K562 (cell line): Measurements from ENCODE around the gene MC1R. TPM values are rescaled to one million over a fixed set of nuclear protein-coding genes. Genes with fewer than 3 reads are reported as not detected.

ENCODE experiments used
- CBFA2T2 ChIP-seq: fragments of 450-650 bp; conservative IDR thresholded peaks from 2 replicates; pipeline ENCODE4 v1.6.1; 2017; ENCODE audit warnings: mild to moderate bottlenecking
- EGR1 ChIP-seq: fragments of 450-650 bp; conservative IDR thresholded peaks from 2 replicates; pipeline ENCODE4 v1.6.1; 2017; ENCODE audit warnings: mild to moderate bottlenecking
- EP400 ChIP-seq: fragments of 450-650 bp; IDR thresholded peaks from 2 replicates; pipeline ENCODE4 v1.6.1; 2017; ENCODE audit warnings: antibody characterized with exemption, mild to moderate bottlenecking, moderate library complexity
- HMGN3 ChIP-seq: IDR thresholded peaks from 2 replicates; pipeline ENCODE4 v1.6.1; 2011; ENCODE audit warnings: borderline replicate concordance, low read depth, mild to moderate bottlenecking, mixed read lengths, low read length; ENCODE audit not compliant: insufficient read length; ENCODE audit errors: extremely low read depth
- MEIS2 ChIP-seq: fragments of 450-650 bp; IDR thresholded peaks from 2 replicates; pipeline ENCODE4 v1.6.1; 2014; ENCODE audit warnings: mild to moderate bottlenecking; ENCODE audit not compliant: partially characterized antibody
- NR1H2 ChIP-seq: sonication (generic); formaldehyde crosslinking; IDR thresholded peaks from 2 replicates; pipeline ENCODE4 v1.4.0; 2020; ENCODE audit warnings: mild to moderate bottlenecking, missing genetic modification reagents
- PCBP1 ChIP-seq: fragments of 200-400 bp; formaldehyde crosslinking; IDR thresholded peaks from 2 replicates; pipeline ENCODE4 v1.6.1; 2018; ENCODE audit warnings: mild to moderate bottlenecking, low read depth, low read length; ENCODE audit not compliant: poor library complexity, severe bottlenecking
- POLR2H ChIP-seq: IDR thresholded peaks from 2 replicates; pipeline ENCODE4 v1.6.1; 2016; ENCODE audit warnings: missing genetic modification characterization, low read depth, mild to moderate bottlenecking, control low read depth, missing compliant biosample characterization, moderate library complexity
- U2AF1 ChIP-seq: fragments of 200-400 bp; formaldehyde crosslinking; optimal IDR thresholded peaks from 2 replicates; pipeline ENCODE3; 2017; ENCODE audit warnings: mild to moderate bottlenecking, low read depth, low read length, moderate library complexity
- ZBTB8A ChIP-seq: fragments of 450-650 bp; IDR thresholded peaks from 2 replicates; pipeline ENCODE4 v1.6.1; 2018; ENCODE audit warnings: mild to moderate bottlenecking, moderate library complexity; ENCODE audit not compliant: partially characterized antibody
- ZNF24 ChIP-seq: fragments of 450-650 bp; IDR thresholded peaks from 2 replicates; pipeline ENCODE4 v1.6.1; 2016
- ZNF589 ChIP-seq: fragments of 200-800 bp; sonication (Bioruptor generic); IDR thresholded peaks from 2 replicates; pipeline ENCODE4 v1.6.1; 2016; ENCODE audit warnings: low read depth, missing genetic modification characterization, missing compliant biosample characterization
- ZNF76 ChIP-seq: fragments of 250-450 bp; sonication (Bioruptor Pico); IDR thresholded peaks from 2 replicates; pipeline ENCODE4 v1.4.0; 2020; ENCODE audit warnings: mild to moderate bottlenecking, moderate library complexity, borderline replicate concordance
- polyA plus RNA-seq, 8 experiments: library from polyadenylated mRNA; depleted of rRNA in 4 of 8; stranded (reverse) in 5 of 8; unstranded in 3 of 8; fragments of >200 nt; fragmentation: Nextera tagmentation in 2 of 8; fragmentation: Illumina TruSeq in 1 of 8; extraction: Ambion mirVana in 2 of 8; extraction: Trizol in 1 of 8; gene quantifications; 2 replicates each; pipeline versions ENCODE4 v1.2.1 to v1.2.3, GENCODE V29; 2011 to 2014; ENCODE audit warnings: inconsistent platforms in 1 of 8, missing spikeins in 1 of 8
- total RNA-seq, 7 experiments: library from RNA; depleted of rRNA in 6 of 7; stranded (reverse); fragments of >200 nt in 6 of 7; fragmentation: Illumina TruSeq in 2 of 7; extraction: Trizol in 2 of 7; gene quantifications; 2 replicates each; pipeline versions ENCODE4 v1.2.1 to v1.2.3, GENCODE V29; 2011 to 2021; ENCODE audit warnings: low replicate concordance in 1 of 7
- TF ChIP-seq, protein P1 (sequence below): fragments of 250-450 bp; sonication (Bioruptor Pico); IDR thresholded peaks from 2 replicates; pipeline ENCODE4 v1.8.0; 2022; ENCODE audit warnings: moderate library complexity, mild to moderate bottlenecking, inconsistent platforms
- TF ChIP-seq, protein P2 (sequence below): sonication (generic); formaldehyde crosslinking; IDR thresholded peaks from 2 replicates; pipeline ENCODE4 v1.5.0; 2020; ENCODE audit warnings: missing genetic modification reagents
- TF ChIP-seq, protein P3 (sequence below): fragments of 450-650 bp; IDR thresholded peaks from 2 replicates; pipeline ENCODE4 v1.6.1; 2017; ENCODE audit warnings: antibody characterized with exemption
- TF ChIP-seq, protein P4 (sequence below): fragments of 250-450 bp; sonication (Bioruptor Pico); IDR thresholded peaks from 2 replicates; pipeline ENCODE4 v1.5.0; 2021; ENCODE audit warnings: mild to moderate bottlenecking, borderline replicate concordance
- TF ChIP-seq, protein P5 (sequence below): fragments of 450-650 bp; IDR thresholded peaks from 2 replicates; pipeline ENCODE4 v1.6.1; 2016

MC1R gene
- total and polyA plus RNA-seq, 9 of the 15 experiments (the other 6 are each of a cell fraction or from before 2014, with no cell fraction given), result 0.14 to 5.3 (median 2.5) TPM; not detected in 1

DNA sequence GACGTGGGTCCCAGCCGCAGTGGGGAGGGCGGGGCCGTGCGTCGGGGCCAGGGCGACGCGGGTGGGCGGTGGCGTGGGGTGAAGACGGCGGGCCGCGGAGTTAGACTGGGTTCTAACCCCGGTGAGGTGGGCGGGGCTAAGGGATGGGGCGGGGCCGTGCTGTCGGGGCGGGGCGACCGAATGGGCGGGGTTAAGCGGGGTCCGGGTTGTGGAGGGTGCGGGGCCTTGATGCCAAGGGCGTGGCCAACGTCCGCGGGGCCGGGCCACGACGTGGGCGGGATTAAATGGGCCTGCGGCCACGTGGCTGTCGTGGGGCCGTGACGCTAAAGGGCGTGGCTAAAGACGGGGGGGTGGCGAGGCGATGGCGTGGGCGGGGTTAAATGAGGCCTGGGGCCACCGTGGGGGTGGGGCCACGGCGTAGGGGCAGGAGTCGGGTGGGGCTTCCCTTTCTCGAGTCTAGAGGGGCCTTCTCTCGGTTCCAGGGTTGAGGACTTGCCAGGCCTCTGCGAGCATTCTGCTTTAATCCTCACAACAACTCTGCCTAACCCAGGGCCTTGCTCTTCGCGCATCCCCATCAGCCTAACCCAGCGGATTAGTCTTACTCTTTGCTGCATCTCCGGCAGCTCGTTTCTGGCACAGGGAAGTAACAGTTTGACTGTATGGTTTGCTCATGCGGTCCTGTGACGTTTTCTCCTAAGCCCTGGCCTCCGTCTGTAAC lies 44.5 kb upstream of the MC1R start (continued):
- TF ChIP-seq, protein P1, sequence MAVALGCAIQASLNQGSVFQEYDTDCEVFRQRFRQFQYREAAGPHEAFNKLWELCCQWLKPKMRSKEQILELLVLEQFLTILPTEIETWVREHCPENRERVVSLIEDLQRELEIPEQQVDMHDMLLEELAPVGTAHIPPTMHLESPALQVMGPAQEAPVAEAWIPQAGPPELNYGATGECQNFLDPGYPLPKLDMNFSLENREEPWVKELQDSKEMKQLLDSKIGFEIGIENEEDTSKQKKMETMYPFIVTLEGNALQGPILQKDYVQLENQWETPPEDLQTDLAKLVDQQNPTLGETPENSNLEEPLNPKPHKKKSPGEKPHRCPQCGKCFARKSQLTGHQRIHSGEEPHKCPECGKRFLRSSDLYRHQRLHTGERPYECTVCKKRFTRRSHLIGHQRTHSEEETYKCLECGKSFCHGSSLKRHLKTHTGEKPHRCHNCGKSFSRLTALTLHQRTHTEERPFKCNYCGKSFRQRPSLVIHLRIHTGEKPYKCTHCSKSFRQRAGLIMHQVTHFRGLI (CRISPR knock-in tag), result no peak
- TF ChIP-seq CBFA2T2, result 0 out of 2 replicates have a peak, but pooled peaks have one; percentile 14
- TF ChIP-seq MEIS2, result no peak
- TF ChIP-seq, protein P2, sequence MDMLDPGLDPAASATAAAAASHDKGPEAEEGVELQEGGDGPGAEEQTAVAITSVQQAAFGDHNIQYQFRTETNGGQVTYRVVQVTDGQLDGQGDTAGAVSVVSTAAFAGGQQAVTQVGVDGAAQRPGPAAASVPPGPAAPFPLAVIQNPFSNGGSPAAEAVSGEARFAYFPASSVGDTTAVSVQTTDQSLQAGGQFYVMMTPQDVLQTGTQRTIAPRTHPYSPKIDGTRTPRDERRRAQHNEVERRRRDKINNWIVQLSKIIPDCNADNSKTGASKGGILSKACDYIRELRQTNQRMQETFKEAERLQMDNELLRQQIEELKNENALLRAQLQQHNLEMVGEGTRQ (CRISPR knock-in tag), result peak; percentile 87
- no peak for TF ChIP-seq ZBTB8A
- TF ChIP-seq NR1H2, result no peak
- no peak for TF ChIP-seq ZNF76 (CRISPR knock-in tag)
- TF ChIP-seq PCBP1, result peak; percentile 71
- no peak for TF ChIP-seq EP400
- TF ChIP-seq, protein P3, sequence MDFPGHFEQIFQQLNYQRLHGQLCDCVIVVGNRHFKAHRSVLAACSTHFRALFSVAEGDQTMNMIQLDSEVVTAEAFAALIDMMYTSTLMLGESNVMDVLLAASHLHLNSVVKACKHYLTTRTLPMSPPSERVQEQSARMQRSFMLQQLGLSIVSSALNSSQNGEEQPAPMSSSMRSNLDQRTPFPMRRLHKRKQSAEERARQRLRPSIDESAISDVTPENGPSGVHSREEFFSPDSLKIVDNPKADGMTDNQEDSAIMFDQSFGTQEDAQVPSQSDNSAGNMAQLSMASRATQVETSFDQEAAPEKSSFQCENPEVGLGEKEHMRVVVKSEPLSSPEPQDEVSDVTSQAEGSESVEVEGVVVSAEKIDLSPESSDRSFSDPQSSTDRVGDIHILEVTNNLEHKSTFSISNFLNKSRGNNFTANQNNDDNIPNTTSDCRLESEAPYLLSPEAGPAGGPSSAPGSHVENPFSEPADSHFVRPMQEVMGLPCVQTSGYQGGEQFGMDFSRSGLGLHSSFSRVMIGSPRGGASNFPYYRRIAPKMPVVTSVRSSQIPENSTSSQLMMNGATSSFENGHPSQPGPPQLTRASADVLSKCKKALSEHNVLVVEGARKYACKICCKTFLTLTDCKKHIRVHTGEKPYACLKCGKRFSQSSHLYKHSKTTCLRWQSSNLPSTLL, result no peak
- no peak for TF ChIP-seq U2AF1
- no peak for TF ChIP-seq ZNF589 (CRISPR knock-in tag)
- TF ChIP-seq EGR1, result peak; percentile 93
- TF ChIP-seq ZNF24, result no peak
- TF ChIP-seq POLR2H, result no peak
- peak; percentile 71 for TF ChIP-seq HMGN3
- TF ChIP-seq, protein P4, sequence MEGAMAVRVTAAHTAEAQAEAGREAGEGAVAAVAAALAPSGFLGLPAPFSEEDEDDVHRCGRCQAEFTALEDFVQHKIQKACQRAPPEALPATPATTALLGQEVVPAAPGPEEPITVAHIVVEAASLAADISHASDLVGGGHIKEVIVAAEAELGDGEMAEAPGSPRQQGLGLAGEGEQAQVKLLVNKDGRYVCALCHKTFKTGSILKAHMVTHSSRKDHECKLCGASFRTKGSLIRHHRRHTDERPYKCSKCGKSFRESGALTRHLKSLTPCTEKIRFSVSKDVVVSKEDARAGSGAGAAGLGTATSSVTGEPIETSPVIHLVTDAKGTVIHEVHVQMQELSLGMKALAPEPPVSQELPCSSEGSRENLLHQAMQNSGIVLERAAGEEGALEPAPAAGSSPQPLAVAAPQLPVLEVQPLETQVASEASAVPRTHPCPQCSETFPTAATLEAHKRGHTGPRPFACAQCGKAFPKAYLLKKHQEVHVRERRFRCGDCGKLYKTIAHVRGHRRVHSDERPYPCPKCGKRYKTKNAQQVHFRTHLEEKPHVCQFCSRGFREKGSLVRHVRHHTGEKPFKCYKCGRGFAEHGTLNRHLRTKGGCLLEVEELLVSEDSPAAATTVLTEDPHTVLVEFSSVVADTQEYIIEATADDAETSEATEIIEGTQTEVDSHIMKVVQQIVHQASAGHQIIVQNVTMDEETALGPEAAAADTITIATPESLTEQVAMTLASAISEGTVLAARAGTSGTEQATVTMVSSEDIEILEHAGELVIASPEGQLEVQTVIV (CRISPR knock-in tag), result no peak
- TF ChIP-seq, protein P5, sequence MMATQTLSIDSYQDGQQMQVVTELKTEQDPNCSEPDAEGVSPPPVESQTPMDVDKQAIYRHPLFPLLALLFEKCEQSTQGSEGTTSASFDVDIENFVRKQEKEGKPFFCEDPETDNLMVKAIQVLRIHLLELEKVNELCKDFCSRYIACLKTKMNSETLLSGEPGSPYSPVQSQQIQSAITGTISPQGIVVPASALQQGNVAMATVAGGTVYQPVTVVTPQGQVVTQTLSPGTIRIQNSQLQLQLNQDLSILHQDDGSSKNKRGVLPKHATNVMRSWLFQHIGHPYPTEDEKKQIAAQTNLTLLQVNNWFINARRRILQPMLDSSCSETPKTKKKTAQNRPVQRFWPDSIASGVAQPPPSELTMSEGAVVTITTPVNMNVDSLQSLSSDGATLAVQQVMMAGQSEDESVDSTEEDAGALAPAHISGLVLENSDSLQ, result peak; percentile 19; the same call in 1 of the 2 replicates
